Measurements from ENCODE around the gene IDS.
"Not testable (repeated sequence)": the region's sequence is repeated elsewhere in the genome, so short reads cannot be mapped to it uniquely, and the experiment has no call there.

IDS gene

DNA sequence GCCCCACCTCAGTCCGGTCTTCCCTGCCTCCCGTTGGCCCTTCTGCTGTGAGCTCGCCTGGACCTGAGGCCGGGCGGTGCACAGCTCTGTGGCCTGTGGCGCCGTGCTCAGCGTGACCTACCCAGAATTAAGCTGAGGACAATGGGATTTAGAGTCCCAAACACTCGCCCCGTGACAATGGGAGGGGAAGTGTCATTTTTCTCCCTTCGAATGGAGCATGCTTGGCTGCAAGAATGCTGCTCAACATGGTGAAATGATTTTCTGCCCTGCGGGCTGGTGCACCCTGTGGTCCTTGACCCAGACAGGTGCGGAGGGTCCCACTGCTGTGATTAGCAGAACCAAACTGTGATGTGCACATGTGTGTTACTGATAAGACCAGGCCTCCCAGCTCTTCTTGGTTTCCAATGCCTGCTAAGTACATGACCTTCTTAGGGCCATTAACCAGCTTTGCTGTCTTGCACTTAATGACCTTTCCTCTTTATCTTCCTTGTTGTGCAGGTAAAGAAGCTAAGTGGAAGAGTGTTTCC lies 36.5 kb upstream of the IDS start:
- no peak for DNase-seq (ENCODE audit: extremely low read depth, insufficient read length)
- H3K36me3 ChIP-seq (ENCODE audit: control insufficient read depth, insufficient read depth, low read length): peaks cover 2% of the 10 kb centered on the region
- H3K4me3 ChIP-seq (replicated peaks; ENCODE audit: low read depth, low read length): peak overlapping the region; percentile 83
- no peaks in the 10 kb centered on the region for H3K27me3 ChIP-seq (replicated peaks; ENCODE audit: control insufficient read depth, insufficient read depth, low read length)
- no peak for TF ChIP-seq CTCF (IDR thresholded peaks at IDR 0.05; ENCODE audit: insufficient read depth, low read length, poor library complexity, severe bottlenecking)

DNA sequence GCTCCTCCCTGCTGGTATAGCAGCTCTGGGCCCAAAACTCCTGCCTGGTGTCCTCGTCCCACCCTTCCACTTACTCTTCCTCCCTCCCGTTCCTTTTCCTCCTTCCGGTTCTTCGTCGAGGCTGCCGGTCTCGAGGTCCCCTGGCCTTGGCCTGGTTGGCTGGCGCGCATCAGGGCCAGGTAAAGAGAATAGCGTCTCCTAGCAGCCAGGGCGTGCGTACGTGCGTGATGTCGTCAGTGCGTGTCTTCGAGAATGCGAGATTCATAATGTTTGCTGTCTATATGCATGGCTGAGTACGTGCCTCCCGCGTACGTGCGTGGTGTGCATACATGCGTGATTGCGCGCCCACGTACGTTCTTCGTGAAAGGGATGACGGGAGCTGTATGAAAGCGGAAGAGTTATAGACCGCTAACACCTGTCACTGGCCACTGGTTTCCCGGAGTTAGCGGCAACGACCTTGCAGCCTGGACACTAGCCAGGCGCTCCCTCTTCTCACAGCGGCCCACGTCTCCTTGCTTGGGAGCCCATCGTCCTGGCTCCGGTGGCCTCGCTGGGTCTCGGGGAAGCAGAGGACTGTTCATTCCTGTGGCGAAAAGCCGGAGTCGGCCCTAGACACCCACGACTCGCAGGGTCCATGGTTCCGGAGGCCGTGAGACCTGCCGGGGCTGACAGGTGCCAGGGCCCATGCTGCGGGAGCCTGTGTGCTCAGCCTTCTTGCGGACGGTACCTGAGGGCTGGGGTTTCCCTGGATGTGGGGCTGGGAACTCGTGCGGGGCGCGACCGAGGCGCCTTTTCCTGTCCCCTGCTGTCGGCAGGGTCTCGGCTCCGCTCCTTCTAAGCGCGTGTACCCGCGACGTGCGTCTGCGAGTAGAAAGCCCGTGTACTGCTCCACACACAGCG lies 35.8 kb upstream of the IDS start, which contains the start of gene EOLA1:
Gene EOLA1 (plus strand): TSS at position 392 of the 900 bp plus-strand sequence. CDS start 4,619 bp downstream, outside the sequence.
- TF ChIP-seq CTCF (IDR thresholded peaks at IDR 0.05; ENCODE audit: insufficient read depth, low read length, poor library complexity, severe bottlenecking): no peak
- Histone ChIP-seq H3K36me3 (ENCODE audit: control insufficient read depth, insufficient read depth, low read length) (peaks cover 2% of the 10 kb centered on the region), H3K4me3 (replicated peaks; ENCODE audit: low read depth, low read length) (peak within 1 kb of the TSS; percentile 83), H3K27me3 (replicated peaks; ENCODE audit: control insufficient read depth, insufficient read depth, low read length) (no peaks in the 10 kb centered on the region)
- DNase-seq (ENCODE audit: extremely low read depth, insufficient read length): peak; percentile 89

DNA sequence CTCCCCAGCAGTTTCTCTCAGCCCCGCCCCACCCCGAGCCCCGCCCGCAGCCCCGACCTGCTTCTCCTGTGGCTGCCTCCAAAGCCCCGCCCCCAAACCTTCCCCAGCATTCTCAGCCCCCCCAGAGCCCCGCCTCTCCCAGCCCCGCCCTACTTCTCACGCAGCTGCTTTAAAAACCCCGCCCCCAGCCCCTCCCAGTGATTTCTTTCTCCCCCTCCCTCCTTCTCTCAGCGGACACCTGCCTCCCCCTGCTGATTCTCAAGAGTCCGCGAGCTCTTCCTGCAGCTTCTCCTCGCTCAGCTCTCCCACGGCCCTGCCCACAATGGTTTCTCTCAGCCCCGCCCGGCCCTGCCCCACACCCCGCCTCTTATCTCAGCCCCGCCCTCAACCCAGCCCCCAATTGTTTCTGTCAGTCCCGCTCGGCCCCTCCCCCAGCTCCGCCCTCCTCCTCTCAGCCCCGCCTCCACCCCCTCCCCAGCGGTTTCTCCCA lies 35.1 kb upstream of the IDS start:
- TF ChIP-seq CTCF (IDR thresholded peaks at IDR 0.05; ENCODE audit: insufficient read depth, low read length, poor library complexity, severe bottlenecking): no peak
- Histone ChIP-seq H3K4me3 (replicated peaks; ENCODE audit: low read depth, low read length) (peak overlapping the region; percentile 55), H3K36me3 (ENCODE audit: control insufficient read depth, insufficient read depth, low read length) (no peaks in the 10 kb centered on the region; the same call in 1 of the 2 replicates), H3K27me3 (replicated peaks; ENCODE audit: control insufficient read depth, insufficient read depth, low read length) (no peaks in the 10 kb centered on the region)
- no peak for DNase-seq (ENCODE audit: extremely low read depth, insufficient read length)

- DNase-seq (ENCODE audit: extremely low read depth, insufficient read length): peak; percentile 92
- H3K27me3 ChIP-seq (replicated peaks; ENCODE audit: control insufficient read depth, insufficient read depth, low read length): no peaks in the 10 kb centered on the region
- H3K4me3 ChIP-seq (replicated peaks; ENCODE audit: low read depth, low read length): peak overlapping the region; percentile 62
- TF ChIP-seq CTCF (IDR thresholded peaks at IDR 0.05; ENCODE audit: insufficient read depth, low read length, poor library complexity, severe bottlenecking): no peak
- no peaks in the 10 kb centered on the region for H3K36me3 ChIP-seq (ENCODE audit: control insufficient read depth, insufficient read depth, low read length)
Measured at GRCh38 chrX:149539283-149540130, 34.4 kb upstream of the IDS start.

- H3K4me3 ChIP-seq (replicated peaks; ENCODE audit: low read depth, low read length); H3K27me3 ChIP-seq (replicated peaks; ENCODE audit: control insufficient read depth, insufficient read depth, low read length); H3K36me3 ChIP-seq (ENCODE audit: control insufficient read depth, insufficient read depth, low read length); DNase-seq (ENCODE audit: extremely low read depth, insufficient read length): not testable (repeated sequence)
Measured at GRCh38 chrX:149537474-149537873, 32.4 kb upstream of the IDS start.

DNA sequence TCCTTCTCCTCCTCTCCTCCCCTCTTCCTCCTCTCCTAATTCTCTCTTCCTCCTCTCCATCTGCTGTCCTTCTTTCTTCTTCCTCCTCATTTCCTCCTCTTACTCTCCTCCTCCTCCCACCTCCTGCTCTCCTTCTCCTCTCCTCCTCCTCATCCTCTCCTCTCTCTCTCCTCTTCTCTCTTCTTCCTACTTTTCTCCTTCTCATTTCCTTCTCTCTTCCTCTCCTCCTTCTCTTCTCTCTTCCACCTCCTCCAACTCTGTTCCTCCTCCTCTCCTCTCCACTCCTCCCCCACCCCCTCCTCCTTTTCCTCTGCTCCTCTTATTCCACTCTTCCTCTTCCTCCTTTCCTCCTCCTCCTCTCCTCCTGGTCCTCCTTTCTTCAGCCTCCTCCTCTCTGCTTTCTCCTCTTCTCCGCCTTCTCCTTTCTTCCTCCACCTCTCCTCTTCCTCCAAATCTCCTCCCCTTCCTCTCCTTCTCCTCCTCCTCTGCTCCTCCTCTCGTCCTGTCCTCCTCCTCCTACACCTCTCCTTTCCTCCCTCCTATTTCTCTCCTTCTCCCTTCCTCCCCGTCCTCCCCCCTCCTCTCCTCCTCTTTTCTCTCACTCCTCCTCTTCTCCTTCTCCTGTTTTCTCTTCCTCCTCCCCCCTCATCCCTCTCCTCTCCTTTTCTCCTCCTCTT lies 30.0 kb upstream of the IDS start:
- not testable (repeated sequence) for H3K4me3 ChIP-seq (replicated peaks; ENCODE audit: low read depth, low read length); H3K27me3 ChIP-seq (replicated peaks; ENCODE audit: control insufficient read depth, insufficient read depth, low read length); H3K36me3 ChIP-seq (ENCODE audit: control insufficient read depth, insufficient read depth, low read length); DNase-seq (ENCODE audit: extremely low read depth, insufficient read length)

DNA sequence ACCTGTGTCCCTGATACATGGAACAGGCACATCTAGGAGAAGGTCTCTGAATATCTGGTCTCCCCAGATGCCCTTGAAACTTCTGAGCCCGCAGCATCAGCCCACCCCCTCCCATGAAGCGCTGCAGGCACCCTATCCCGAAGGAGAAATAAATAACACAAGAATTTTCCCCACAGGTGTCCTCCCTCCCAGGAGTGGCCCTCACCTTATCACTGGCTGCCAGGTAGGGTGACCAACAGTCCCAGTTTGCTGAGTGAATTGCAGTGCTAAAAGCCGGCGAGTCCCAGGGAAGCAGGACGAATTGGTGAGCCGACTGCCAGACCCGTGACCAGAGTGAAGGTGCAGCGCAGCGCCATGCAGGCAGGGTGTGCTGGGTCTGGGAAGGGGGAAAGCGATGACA lies 28.9 kb upstream of the IDS start:
- not testable (repeated sequence) for DNase-seq (ENCODE audit: extremely low read depth, insufficient read length); H3K36me3 ChIP-seq (ENCODE audit: control insufficient read depth, insufficient read depth, low read length); H3K27me3 ChIP-seq (replicated peaks; ENCODE audit: control insufficient read depth, insufficient read depth, low read length); H3K4me3 ChIP-seq (replicated peaks; ENCODE audit: low read depth, low read length)

DNA sequence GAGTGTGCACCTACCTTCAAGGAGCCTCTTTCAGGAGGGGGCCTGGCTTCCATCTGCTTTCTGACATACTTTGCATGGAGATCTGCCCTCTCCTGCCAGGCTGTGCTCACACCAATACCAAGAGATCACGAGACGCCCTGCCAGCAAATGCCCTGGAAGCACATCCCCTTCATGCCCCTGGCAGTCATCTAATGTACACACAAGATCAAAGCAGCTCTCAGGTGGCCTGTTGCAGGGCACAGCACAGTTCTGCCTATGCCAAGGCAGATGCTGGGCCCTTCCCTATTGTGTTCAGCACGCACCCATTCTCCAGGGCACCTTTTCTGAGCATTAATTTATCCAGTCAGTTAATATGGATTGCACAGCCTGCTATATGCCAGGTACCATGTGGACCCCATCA lies 27.8 kb upstream of the IDS start:
- not testable (repeated sequence) for DNase-seq (ENCODE audit: extremely low read depth, insufficient read length); H3K27me3 ChIP-seq (replicated peaks; ENCODE audit: control insufficient read depth, insufficient read depth, low read length); H3K36me3 ChIP-seq (ENCODE audit: control insufficient read depth, insufficient read depth, low read length); H3K4me3 ChIP-seq (replicated peaks; ENCODE audit: low read depth, low read length)

Measured in GM06990 (cell line).